H9 (cell line): Measurements from ENCODE around the gene BAG1. TPM values are rescaled to one million over a fixed set of nuclear protein-coding genes. Genes with fewer than 3 reads are reported as not detected.

Experiments used
- DNase-seq: peaks from one replicate; pipeline ENCODE4 v3.0.0-alpha.2; 2017
- H2AFZ ChIP-seq: one replicate; pipeline ENCODE4 v1.6.1; 2013; ENCODE audit warnings: mild to moderate bottlenecking, low read length, control low read depth, moderate library complexity
- H2AK5ac ChIP-seq: 2 replicates; pipeline ENCODE4 v1.6.1; 2013; ENCODE audit warnings: low read length, control low read depth, mixed read lengths; ENCODE audit not compliant: insufficient read length
- H2BK120ac ChIP-seq: one replicate; pipeline ENCODE4 v1.6.1; 2013; ENCODE audit warnings: low read depth, mild to moderate bottlenecking, low read length, control low read depth, inconsistent platforms; ENCODE audit not compliant: poor library complexity, severe bottlenecking
- H2BK12ac ChIP-seq: 2 replicates; pipeline ENCODE4 v1.6.1; 2013; ENCODE audit warnings: low read length, control low read depth, mixed read lengths, low read depth; ENCODE audit not compliant: insufficient read length
- H2BK15ac ChIP-seq: 2 replicates; pipeline ENCODE4 v1.6.1; 2013; ENCODE audit warnings: low read depth, low read length, control low read depth
- H2BK20ac ChIP-seq: one replicate; pipeline ENCODE4 v1.6.1; 2013; ENCODE audit warnings: low read depth, mild to moderate bottlenecking, low read length, control low read depth, inconsistent platforms; ENCODE audit not compliant: poor library complexity, severe bottlenecking
- H2BK5ac ChIP-seq: 2 replicates; pipeline ENCODE4 v1.6.1; 2013; ENCODE audit warnings: low read length, control low read depth, mixed read lengths; ENCODE audit not compliant: insufficient read length
- H3K14ac ChIP-seq: 2 replicates; pipeline ENCODE4 v1.6.1; 2013; ENCODE audit warnings: low read length, control low read depth; ENCODE audit not compliant: insufficient read depth
- H3K18ac ChIP-seq: 2 replicates; pipeline ENCODE4 v1.6.1; 2013; ENCODE audit warnings: low read depth, mild to moderate bottlenecking, mixed read lengths, low read length, control low read depth; ENCODE audit not compliant: insufficient read length
- H3K23ac ChIP-seq: 2 replicates; pipeline ENCODE4 v1.6.1; 2013; ENCODE audit warnings: low read length, control low read depth, mixed read lengths, low read depth; ENCODE audit not compliant: insufficient read length
- H3K23me2 ChIP-seq: 2 replicates; pipeline ENCODE4 v1.6.1; 2013; ENCODE audit warnings: low read depth, mild to moderate bottlenecking, mixed read lengths, low read length, control low read depth; ENCODE audit not compliant: insufficient read length, poor library complexity, severe bottlenecking
- H3K27ac ChIP-seq: 2 replicates; pipeline ENCODE4 v1.5.1; 2013; ENCODE audit warnings: low read length, control low read depth, mixed read lengths, low read depth; ENCODE audit not compliant: insufficient read length
- H3K27me3 ChIP-seq: 2 replicates; pipeline ENCODE4 v1.6.1; 2013; ENCODE audit warnings: low read length, control low read depth, inconsistent platforms; ENCODE audit not compliant: insufficient read depth
- H3K4ac ChIP-seq: 2 replicates; pipeline ENCODE4 v1.6.1; 2013; ENCODE audit warnings: low read depth, mild to moderate bottlenecking, control low read depth, inconsistent platforms, low read length, moderate library complexity
- H3K4me1 ChIP-seq: 2 replicates; pipeline ENCODE4 v1.6.1; 2013; ENCODE audit warnings: low read length, control low read depth, inconsistent platforms; ENCODE audit not compliant: insufficient read depth
- H3K4me2 ChIP-seq: 2 replicates; pipeline ENCODE4 v1.6.1; 2013; ENCODE audit warnings: low read length, control low read depth, mixed read lengths; ENCODE audit not compliant: insufficient read length, insufficient read depth
- H3K56ac ChIP-seq: 2 replicates; pipeline ENCODE4 v1.6.1; 2013; ENCODE audit warnings: low read depth, mild to moderate bottlenecking, mixed read lengths, low read length, control low read depth; ENCODE audit not compliant: insufficient read length
- H3K79me1 ChIP-seq: 2 replicates; pipeline ENCODE4 v1.6.1; 2013; ENCODE audit warnings: low read depth, mild to moderate bottlenecking, moderate library complexity, low read length, control low read depth, inconsistent platforms; ENCODE audit not compliant: insufficient read depth, poor library complexity, severe bottlenecking
- H3K79me2 ChIP-seq: 2 replicates; pipeline ENCODE4 v1.6.1; 2013; ENCODE audit warnings: low read length, control low read depth, inconsistent platforms; ENCODE audit not compliant: insufficient read depth
- H3K9ac ChIP-seq: 2 replicates; pipeline ENCODE4 v1.6.1; 2013; ENCODE audit warnings: low read length, control low read depth, mixed read lengths; ENCODE audit not compliant: insufficient read length; ENCODE audit errors: extremely low read depth
- H3K9me3 ChIP-seq: one replicate; pipeline ENCODE4 v1.6.1; 2013; ENCODE audit warnings: low read depth, low read length, inconsistent platforms; ENCODE audit not compliant: control insufficient read depth
- H3T11ph ChIP-seq: one replicate; pipeline ENCODE4 v1.6.1; 2013; ENCODE audit warnings: mild to moderate bottlenecking, low read length, control low read depth, inconsistent platforms
- H4K20me1 ChIP-seq: one replicate; pipeline ENCODE4 v1.6.1; 2013; ENCODE audit not compliant: control insufficient read depth, insufficient read length, insufficient read depth
- H4K5ac ChIP-seq: 2 replicates; pipeline ENCODE4 v1.6.1; 2013; ENCODE audit warnings: low read depth, mild to moderate bottlenecking, mixed read lengths, low read length, control low read depth; ENCODE audit not compliant: insufficient read length
- H4K8ac ChIP-seq: replicated peaks from 2 replicates; pipeline ENCODE4 v1.6.1; 2013; ENCODE audit warnings: low read length, control low read depth, mixed read lengths, low read depth; ENCODE audit not compliant: insufficient read length
- H4K91ac ChIP-seq: 2 replicates; pipeline ENCODE4 v1.6.1; 2013; ENCODE audit warnings: low read depth, mild to moderate bottlenecking, moderate library complexity, mixed read lengths, low read length, control low read depth; ENCODE audit not compliant: insufficient read length
- H3K27ac Mint-ChIP-seq, 3 experiments: 2 replicates in 2 of 3; 3 replicates in 1 of 3; pipeline ENCODE4 v1.8.0; 2020 to 2021; ENCODE audit warnings: mixed read lengths in 3 of 3, mild to moderate bottlenecking in 1 of 3, moderate library complexity in 1 of 3
- H3K27me3 Mint-ChIP-seq: 2 replicates; pipeline ENCODE4 v1.8.0; 2021; ENCODE audit warnings: low read depth, mild to moderate bottlenecking, moderate library complexity, mixed read lengths
- H3K36me3 Mint-ChIP-seq, 3 experiments: 2 replicates in 2 of 3; 3 replicates in 1 of 3; pipeline ENCODE4 v1.8.0; 2020 to 2021; ENCODE audit warnings: low read depth in 3 of 3, mixed read lengths in 3 of 3; ENCODE audit not compliant: insufficient read depth in 1 of 3
- H3K4me1 Mint-ChIP-seq, 2 experiments: 2 replicates each; pipeline ENCODE4 v1.8.0; 2020; ENCODE audit warnings: mixed read lengths in 2 of 2
- H3K4me3 Mint-ChIP-seq, 2 experiments: 2 replicates in 1 of 2; 3 replicates in 1 of 2; pipeline ENCODE4 v1.8.0; 2020 to 2021; ENCODE audit warnings: mild to moderate bottlenecking in 2 of 2, mixed read lengths in 2 of 2, moderate library complexity in 1 of 2
- H3K9me3 Mint-ChIP-seq, 2 experiments: 2 replicates in 1 of 2; 3 replicates in 1 of 2; pipeline ENCODE4 v1.8.0; 2020; ENCODE audit warnings: mild to moderate bottlenecking in 2 of 2, mixed read lengths in 2 of 2, moderate library complexity in 1 of 2
- WGBS: extraction: QIAGEN DNeasy Blood & Tissue Kit; methylation state at CpG from one replicate; pipeline ENCODE4 v1.1.7; 2013; ENCODE audit warnings: missing lambda C conversion rate, low lambda C conversion rate, mixed read lengths; ENCODE audit not compliant: insufficient read length; ENCODE audit errors: extremely low coverage; 5-methylcytosine and 5-hydroxymethylcytosine counted together
- long read RNA-seq: library from polyadenylated mRNA; unstranded; transcript quantifications from one replicate; pipeline ENCODE4 v2.0.0, GENCODE V29; 2020
- total RNA-seq: library from RNA; stranded (reverse); gene quantifications from 2 replicates; pipeline ENCODE4 v1.2.1, GENCODE V29; 2021
- TF ChIP-seq, protein P1 (sequence below): fragments of 200-600 bp; sonication (generic); conservative IDR thresholded peaks from 3 replicates; pipeline ENCODE4 v1.8.0; 2021; ENCODE audit warnings: antibody characterized with exemption, mild to moderate bottlenecking

The BAG1 gene
- total RNA-seq: 58.8 and 66.4 TPM in 2 replicates
- long read RNA-seq, transcript BAG1-210 (7 exons, 3,786 nt): major isoform, 59 of 78 reads
- long read RNA-seq, partial matches to known transcripts: 4 of 78 reads
- long read RNA-seq, other reads (novel, unspliced or antisense): 11 of 78 reads

DNA sequence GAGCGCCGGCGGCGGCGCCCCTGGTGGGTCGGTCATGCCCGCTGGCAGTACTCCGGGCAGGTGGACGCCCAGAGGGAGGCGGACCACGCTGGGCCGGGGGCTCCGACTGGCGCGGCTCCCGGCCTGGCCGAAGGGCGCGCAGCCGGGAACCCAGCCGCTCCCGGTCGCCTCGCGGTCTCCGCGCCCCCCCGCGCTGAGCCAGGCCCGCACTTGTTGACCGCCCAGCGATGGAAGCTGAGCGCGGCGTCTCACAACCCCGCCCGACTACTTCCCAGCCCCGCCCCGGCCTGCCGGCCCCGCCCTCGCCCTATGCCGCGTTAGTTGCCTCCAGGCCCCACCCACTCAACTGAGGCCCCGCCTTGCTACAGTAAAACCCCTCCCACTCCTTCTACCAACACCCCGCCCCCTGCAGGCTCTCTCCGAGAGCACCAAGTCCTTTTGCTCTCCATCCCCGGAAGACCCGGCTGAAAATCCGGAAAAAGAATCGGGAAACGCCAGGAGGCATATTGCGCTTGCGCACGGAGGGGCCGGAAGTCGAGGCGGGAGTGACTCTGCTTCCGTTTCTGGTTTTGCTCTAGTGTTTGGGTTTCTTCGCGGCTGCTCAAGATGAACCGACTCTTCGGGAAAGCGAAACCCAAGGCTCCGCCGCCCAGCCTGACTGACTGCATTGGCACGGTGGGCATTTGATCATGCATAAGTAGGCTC lies at the start of gene BAG1, which contains the start of gene CHMP5:
Gene BAG1, minus strand, starts transcription at position 236 of the 705 bp plus-strand sequence.
Gene CHMP5, plus strand, starts transcription at position 577 of the 705 bp plus-strand sequence. Its CDS starts 30 bp downstream, at position 607.
- Histone ChIP-seq H4K91ac (no peak within 1 kb of the TSS), H3K79me2 (peaks cover 16% of the 10 kb centered on the region; the same call in 1 of the 2 replicates), H3K23ac (no peak within 1 kb of the TSS), H2AFZ (no peak within 1 kb of the TSS), H3K9ac (peak within 1 kb of the TSS; percentile 78), H3K27me3 (no peaks in the 10 kb centered on the region), H3K56ac (no peak within 1 kb of the TSS), H2BK20ac (no peak within 1 kb of the TSS), H3K14ac (peak within 1 kb of the TSS; percentile 37), H3K18ac (peak within 1 kb of the TSS; percentile 13), H2AK5ac (no peak within 1 kb of the TSS), H4K8ac (no peak within 1 kb of the TSS), H3T11ph (no peak within 1 kb of the TSS), H3K9me3 (no peaks in the 10 kb centered on the region), H2BK120ac (no peak within 1 kb of the TSS), H4K20me1 (no peaks in the 10 kb centered on the region), H3K23me2 (peaks cover 5% of the 10 kb centered on the region), H2BK5ac (no peak within 1 kb of the TSS), H2BK15ac (no peak within 1 kb of the TSS), H2BK12ac (no peak within 1 kb of the TSS), H3K4me1 (peaks cover 2% of the 10 kb centered on the region; the same call in 1 of the 2 replicates), H3K4ac (no peak within 1 kb of the TSS), H3K4me2 (peak within 1 kb of the TSS; percentile 89), H4K5ac (no peak within 1 kb of the TSS), H3K27ac (no peak within 1 kb of the TSS), H3K79me1 (peaks cover 9% of the 10 kb centered on the region)
- H3K9me3 Mint-ChIP-seq: no peaks in the 10 kb centered on the region
- H3K4me1 Mint-ChIP-seq: peaks cover 15 to 16% of the 10 kb centered on the region in 2 experiments
- WGBS: no CpG with 5 or more reads among the region's 67 CpGs
- DNase-seq: peak; percentile 99
- TF ChIP-seq, protein P1, sequence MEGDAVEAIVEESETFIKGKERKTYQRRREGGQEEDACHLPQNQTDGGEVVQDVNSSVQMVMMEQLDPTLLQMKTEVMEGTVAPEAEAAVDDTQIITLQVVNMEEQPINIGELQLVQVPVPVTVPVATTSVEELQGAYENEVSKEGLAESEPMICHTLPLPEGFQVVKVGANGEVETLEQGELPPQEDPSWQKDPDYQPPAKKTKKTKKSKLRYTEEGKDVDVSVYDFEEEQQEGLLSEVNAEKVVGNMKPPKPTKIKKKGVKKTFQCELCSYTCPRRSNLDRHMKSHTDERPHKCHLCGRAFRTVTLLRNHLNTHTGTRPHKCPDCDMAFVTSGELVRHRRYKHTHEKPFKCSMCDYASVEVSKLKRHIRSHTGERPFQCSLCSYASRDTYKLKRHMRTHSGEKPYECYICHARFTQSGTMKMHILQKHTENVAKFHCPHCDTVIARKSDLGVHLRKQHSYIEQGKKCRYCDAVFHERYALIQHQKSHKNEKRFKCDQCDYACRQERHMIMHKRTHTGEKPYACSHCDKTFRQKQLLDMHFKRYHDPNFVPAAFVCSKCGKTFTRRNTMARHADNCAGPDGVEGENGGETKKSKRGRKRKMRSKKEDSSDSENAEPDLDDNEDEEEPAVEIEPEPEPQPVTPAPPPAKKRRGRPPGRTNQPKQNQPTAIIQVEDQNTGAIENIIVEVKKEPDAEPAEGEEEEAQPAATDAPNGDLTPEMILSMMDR: peak; percentile 42; the same call in 2 of the 3 replicates
- H3K36me3 Mint-ChIP-seq: peaks cover 26 to 54% (median 47%) of the 10 kb centered on the region in 3 experiments
- H3K4me3 Mint-ChIP-seq: peak within 1 kb of the TSS; percentile 89 to 98
- peak within 1 kb of the TSS; percentile 69 to 99 (median 97); a peak in 6 of 7 replicates for H3K27ac Mint-ChIP-seq
- H3K27me3 Mint-ChIP-seq: no peaks in the 10 kb centered on the region
